HEK293T (cell line): ENCODE results near the gene MACROH2A1.

ENCODE experiments used
- CTCF ChIA-PET: fragments of 350-600 bp; formaldehyde crosslinking; extraction: SDS; loops from one replicate; lab custom pipeline; 2021; ENCODE audit warnings: antibody characterized with exemption, inconsistent platforms; lab: Yijun Ruan, JAX
- POLR2A ChIA-PET: fragments of 350-600 bp; formaldehyde crosslinking; extraction: SDS; loops from one replicate; lab custom pipeline; 2020; ENCODE audit warnings: antibody characterized with exemption, inconsistent platforms; lab: Yijun Ruan, JAX
- DNase-seq: peaks from one replicate; pipeline ENCODE4 v3.0.0; 2012; ENCODE audit warnings: mixed read lengths; ENCODE audit errors: extremely low spot score
- ARNT ChIP-seq: fragments of 450-650 bp; IDR thresholded peaks from 2 replicates; pipeline ENCODE4 v1.6.1; 2017; ENCODE audit warnings: mild to moderate bottlenecking
- BHLHE40 ChIP-seq: fragments of 450-650 bp; IDR thresholded peaks from 2 replicates; pipeline ENCODE4 v1.6.1; 2016; ENCODE audit warnings: mild to moderate bottlenecking, moderate library complexity, borderline replicate concordance
- CTBP1 ChIP-seq: fragments of 450-650 bp; IDR thresholded peaks from 2 replicates; pipeline ENCODE4 v1.6.1; 2016; ENCODE audit warnings: borderline replicate concordance
- ELF4 ChIP-seq: fragments of 450-650 bp; IDR thresholded peaks from 2 replicates; pipeline ENCODE4 v1.6.1; 2017; ENCODE audit warnings: antibody characterized with exemption
- FOXA1 ChIP-seq: fragments of 450-650 bp; IDR thresholded peaks from 2 replicates; pipeline ENCODE4 v1.6.1; 2016; ENCODE audit warnings: mild to moderate bottlenecking
- FOXK2 ChIP-seq: fragments of 450-650 bp; IDR thresholded peaks from 2 replicates; pipeline ENCODE4 v1.6.1; 2016; ENCODE audit warnings: mild to moderate bottlenecking
- FOXM1 ChIP-seq: fragments of 450-650 bp; IDR thresholded peaks from 2 replicates; pipeline ENCODE4 v1.6.1; 2017; ENCODE audit warnings: mild to moderate bottlenecking, borderline replicate concordance
- HDGF ChIP-seq: fragments of 450-650 bp; IDR thresholded peaks from 2 replicates; pipeline ENCODE4 v1.6.1; 2017; ENCODE audit warnings: antibody characterized with exemption, borderline replicate concordance
- L3MBTL2 ChIP-seq: fragments of 450-650 bp; conservative IDR thresholded peaks from 2 replicates; pipeline ENCODE4 v1.6.1; 2016; ENCODE audit warnings: mild to moderate bottlenecking
- LEF1 ChIP-seq: fragments of 450-650 bp; IDR thresholded peaks from 2 replicates; pipeline ENCODE4 v1.6.1; 2017; ENCODE audit warnings: mild to moderate bottlenecking, borderline replicate concordance
- NFRKB ChIP-seq: fragments of 450-650 bp; IDR thresholded peaks from 2 replicates; pipeline ENCODE4 v1.6.1; 2016; ENCODE audit warnings: mild to moderate bottlenecking, moderate library complexity
- PKNOX1 ChIP-seq: fragments of 450-650 bp; IDR thresholded peaks from 2 replicates; pipeline ENCODE4 v1.6.1; 2016
- SP1 ChIP-seq: fragments of 450-650 bp; IDR thresholded peaks from 2 replicates; pipeline ENCODE4 v1.6.1; 2017
- SUZ12 ChIP-seq: fragments of 450-650 bp; IDR thresholded peaks from 2 replicates; pipeline ENCODE4 v1.6.1; 2016; ENCODE audit warnings: mild to moderate bottlenecking
- TARDBP ChIP-seq: fragments of 450-650 bp; IDR thresholded peaks from 2 replicates; pipeline ENCODE4 v1.6.1; 2016
- ZNF384 ChIP-seq: fragments of 450-650 bp; IDR thresholded peaks from 2 replicates; pipeline ENCODE4 v1.6.1; 2016

MACROH2A1 gene

GRCh38 chr5:135442431-135443160 is 43.6 kb upstream of the MACROH2A1 start:
- POLR2A ChIA-PET: interaction anchor here (0.6 kb wide), 1 partner anchor 30 kb away, joined by 3 read pairs; no protein-coding TSS in a partner anchor
- CTCF ChIA-PET: interaction anchor here (0.5 to 1.0 kb wide), 2 partner anchors 17 to 56 kb away, joined by 4 read pairs; no protein-coding TSS in a partner anchor
- TF ChIP-seq ARNT (no peak), ZNF384 (no peak), SUZ12 (no peak)
- DNase-seq: no peak

GRCh38 chr5:135441919-135442318 is 42.9 kb upstream of the MACROH2A1 start:
- ChIA-PET CTCF (interaction anchor here (1.0 kb wide), 1 partner anchor 16 kb away, joined by 4 read pairs; no protein-coding TSS in a partner anchor), POLR2A (no interaction called here)
- TF ChIP-seq TARDBP: no peak
- TF ChIP-seq FOXK2: no peak
- no peak for TF ChIP-seq NFRKB
- no peak for TF ChIP-seq LEF1
- no peak for TF ChIP-seq FOXM1
- no peak for TF ChIP-seq ARNT
- no peak for TF ChIP-seq PKNOX1
- no peak for TF ChIP-seq BHLHE40
- TF ChIP-seq SUZ12: no peak
- no peak for TF ChIP-seq SP1
- no peak for TF ChIP-seq L3MBTL2
- no peak for TF ChIP-seq FOXA1
- no peak for DNase-seq

GRCh38 chr5:135441350-135441831 is 42.4 kb upstream of the MACROH2A1 start:
- no peak for TF ChIP-seq L3MBTL2
- no peak for TF ChIP-seq LEF1
- TF ChIP-seq TARDBP: no peak
- no peak for TF ChIP-seq FOXK2
- TF ChIP-seq NFRKB: no peak
- CTCF ChIA-PET: interaction anchor here (0.6 to 2.3 kb wide), 3 partner anchors 15 to 24 kb away, joined by 3 to 8 read pairs (median 3); no protein-coding TSS in a partner anchor
- no peak for DNase-seq
- POLR2A ChIA-PET: no interaction called here

- DNase-seq: no peak
- CTCF ChIA-PET: interaction anchor here (0.6 to 2.3 kb wide), 4 partner anchors 15 to 25 kb away, joined by 3 to 8 read pairs (median 4); no protein-coding TSS in a partner anchor
- TF ChIP-seq SP1: no peak
- TF ChIP-seq FOXA1: no peak
- POLR2A ChIA-PET: no interaction called here
These were observed 41.9 kb upstream of the MACROH2A1 start for GRCh38 chr5:135440916-135441315.

- POLR2A ChIA-PET: no interaction called here
- TF ChIP-seq TARDBP: no peak
- TF ChIP-seq LEF1: no peak
- no peak for TF ChIP-seq ZNF384
- TF ChIP-seq FOXM1: no peak
- no peak for TF ChIP-seq FOXK2
- TF ChIP-seq SUZ12: no peak
- TF ChIP-seq L3MBTL2: no peak
- TF ChIP-seq ARNT: no peak
- TF ChIP-seq SP1: no peak
- no peak for TF ChIP-seq PKNOX1
- no peak for TF ChIP-seq CTBP1
- no peak for TF ChIP-seq HDGF
- TF ChIP-seq NFRKB: no peak
- TF ChIP-seq FOXA1: no peak
- no peak for TF ChIP-seq BHLHE40
- TF ChIP-seq ELF4: no peak
- no peak for DNase-seq
- CTCF ChIA-PET: interaction anchor here (1.2 to 2.5 kb wide), 6 partner anchors 9 to 27 kb away, joined by 3 to 13 read pairs (median 6); no protein-coding TSS in a partner anchor
These were observed 40.5 kb upstream of the MACROH2A1 start for GRCh38 chr5:135439231-135440205.

GRCh38 chr5:135438636-135439221 is 39.7 kb upstream of the MACROH2A1 start:
- no peak for TF ChIP-seq TARDBP
- no peak for TF ChIP-seq FOXM1
- no peak for TF ChIP-seq FOXK2
- TF ChIP-seq HDGF: no peak
- ChIA-PET CTCF (interaction anchor here (0.5 to 2.5 kb wide), 4 partner anchors 10 to 28 kb away, joined by 4 to 13 read pairs (median 5); no protein-coding TSS in a partner anchor), POLR2A (no interaction called here)
- DNase-seq: no peak
